WTC11 (cell line): ENCODE data around the gene NDUFA3. TPM values are rescaled to one million over a fixed set of nuclear protein-coding genes. Genes with fewer than 3 reads are reported as not detected.

Experiments
- ATAC-seq: fragments of 200-7000 bp; cut with Tn5 transposase; 2 replicates; pipeline ENCODE4 v1.10.0; 2021; ENCODE audit warnings: mild to moderate bottlenecking, moderate library complexity
- CTCF ChIA-PET: fragments of 300-600 bp; sonication (Branson Sonifier 250); formaldehyde crosslinking; loops from one replicate; lab custom pipeline; 2021; ENCODE audit warnings: antibody characterized with exemption; lab: Charles Lee
- POLR2A ChIA-PET: fragments of 350-600 bp; sonication (Branson Sonifier 250); formaldehyde crosslinking; loops from one replicate; lab custom pipeline; 2021; ENCODE audit warnings: antibody characterized with exemption; lab: Charles Lee
- DNase-seq: peaks from one replicate; pipeline ENCODE4 v3.0.0; 2021; ENCODE audit warnings: low spot score
- H3K27ac Mint-ChIP-seq: 2 replicates; pipeline ENCODE4 v1.8.0; 2021; ENCODE audit warnings: mixed read lengths
- H3K27me3 Mint-ChIP-seq: 2 replicates; pipeline ENCODE4 v1.8.0; 2021; ENCODE audit warnings: low read depth, mild to moderate bottlenecking, moderate library complexity, mixed read lengths
- H3K36me3 Mint-ChIP-seq: 2 replicates; pipeline ENCODE4 v1.8.0; 2021; ENCODE audit warnings: mixed read lengths
- H3K4me1 Mint-ChIP-seq: 2 replicates; pipeline ENCODE4 v1.8.0; 2022; ENCODE audit warnings: mixed read lengths
- H3K4me3 Mint-ChIP-seq: 2 replicates; pipeline ENCODE4 v1.8.0; 2021; ENCODE audit warnings: mild to moderate bottlenecking, moderate library complexity, mixed read lengths
- H3K9me3 Mint-ChIP-seq: 2 replicates; pipeline ENCODE4 v1.8.0; 2021; ENCODE audit warnings: mixed read lengths
- ARID4B ChIP-seq: sonication (generic); formaldehyde crosslinking; IDR thresholded peaks from 2 replicates; pipeline ENCODE4 v1.8.0; 2023; ENCODE audit warnings: missing genetic modification reagents, mild to moderate bottlenecking, borderline replicate concordance
- CBFB ChIP-seq: sonication (generic); formaldehyde crosslinking; IDR thresholded peaks from 2 replicates; pipeline ENCODE4 v1.8.1; 2022; ENCODE audit warnings: mild to moderate bottlenecking, low read depth, missing genetic modification reagents
- GTF2I ChIP-seq: fragments of 250-450 bp; sonication (Bioruptor Pico); conservative IDR thresholded peaks from 2 replicates; pipeline ENCODE4 v1.4.0; 2021; ENCODE audit warnings: mild to moderate bottlenecking
- NR1H2 ChIP-seq: sonication (generic); formaldehyde crosslinking; IDR thresholded peaks from 2 replicates; pipeline ENCODE4 v1.9.0; 2021; ENCODE audit warnings: mild to moderate bottlenecking, moderate library complexity, missing genetic modification reagents
- RELA ChIP-seq: sonication (generic); formaldehyde crosslinking; IDR thresholded peaks from 2 replicates; pipeline ENCODE4 v1.8.1; 2022; ENCODE audit warnings: missing genetic modification reagents, mild to moderate bottlenecking, borderline replicate concordance
- SP1 ChIP-seq: sonication (generic); formaldehyde crosslinking; conservative IDR thresholded peaks from 2 replicates; pipeline ENCODE4 v1.8.1; 2022; ENCODE audit warnings: missing genetic modification reagents
- TP53 ChIP-seq: sonication (generic); formaldehyde crosslinking; IDR thresholded peaks from 2 replicates; pipeline ENCODE4 v1.8.1; 2023; ENCODE audit warnings: mild to moderate bottlenecking, missing genetic modification reagents
- ZNF121 ChIP-seq: sonication (generic); formaldehyde crosslinking; IDR thresholded peaks from 2 replicates; pipeline ENCODE4 v1.8.0; 2023; ENCODE audit warnings: missing genetic modification reagents
- ZNF138 ChIP-seq: sonication (generic); formaldehyde crosslinking; conservative IDR thresholded peaks from 2 replicates; pipeline ENCODE4 v1.8.1; 2022; ENCODE audit warnings: mild to moderate bottlenecking, moderate library complexity, missing genetic modification reagents
- ZNF263 ChIP-seq: sonication (generic); formaldehyde crosslinking; IDR thresholded peaks from 2 replicates; pipeline ENCODE4 v1.8.1; 2022; ENCODE audit warnings: low read depth, mild to moderate bottlenecking, moderate library complexity, missing genetic modification reagents
- ZNF281 ChIP-seq: sonication (generic); formaldehyde crosslinking; IDR thresholded peaks from 2 replicates; pipeline ENCODE4 v1.8.0; 2023; ENCODE audit warnings: mild to moderate bottlenecking, missing genetic modification reagents
- ZNF396 ChIP-seq: fragments of 250-450 bp; sonication (Bioruptor Pico); IDR thresholded peaks from 2 replicates; pipeline ENCODE4 v1.8.0; 2021; ENCODE audit warnings: mild to moderate bottlenecking, moderate library complexity, borderline replicate concordance
- ZNF423 ChIP-seq: fragments of 250-450 bp; sonication (Bioruptor Pico); IDR thresholded peaks from 2 replicates; pipeline ENCODE4 v2.1.2; 2022; ENCODE audit warnings: mild to moderate bottlenecking, moderate library complexity
- total RNA-seq: library from RNA; stranded (reverse); gene quantifications from 3 replicates; pipeline ENCODE4 v1.2.3, GENCODE V29; 2021
- TF ChIP-seq, protein P1 (sequence below): sonication (generic); formaldehyde crosslinking; IDR thresholded peaks from 2 replicates; pipeline ENCODE4 v1.8.1; 2023; ENCODE audit warnings: mild to moderate bottlenecking, missing genetic modification reagents, moderate library complexity
- TF ChIP-seq, protein P2 (sequence below): fragments of 250-450 bp; sonication (Bioruptor Pico); IDR thresholded peaks from 2 replicates; pipeline ENCODE4 v1.9.0; 2021; ENCODE audit warnings: mild to moderate bottlenecking
- TF ChIP-seq, protein P3 (sequence below): sonication (generic); formaldehyde crosslinking; IDR thresholded peaks from 2 replicates; pipeline ENCODE4 v1.8.0; 2022; ENCODE audit warnings: mild to moderate bottlenecking, missing genetic modification reagents
- TF ChIP-seq, protein P4 (sequence below): sonication (generic); formaldehyde crosslinking; IDR thresholded peaks from 2 replicates; pipeline ENCODE4 v1.8.1; 2022; ENCODE audit warnings: low read depth, missing genetic modification reagents, borderline replicate concordance
- TF ChIP-seq, protein P5 (sequence below): sonication (generic); formaldehyde crosslinking; IDR thresholded peaks from 2 replicates; pipeline ENCODE4 v1.8.1; 2022; ENCODE audit warnings: mild to moderate bottlenecking, missing genetic modification reagents, moderate library complexity, borderline replicate concordance

NDUFA3 gene
- total RNA-seq, 1 experiment from 2014 or later: 181 TPM

DNA sequence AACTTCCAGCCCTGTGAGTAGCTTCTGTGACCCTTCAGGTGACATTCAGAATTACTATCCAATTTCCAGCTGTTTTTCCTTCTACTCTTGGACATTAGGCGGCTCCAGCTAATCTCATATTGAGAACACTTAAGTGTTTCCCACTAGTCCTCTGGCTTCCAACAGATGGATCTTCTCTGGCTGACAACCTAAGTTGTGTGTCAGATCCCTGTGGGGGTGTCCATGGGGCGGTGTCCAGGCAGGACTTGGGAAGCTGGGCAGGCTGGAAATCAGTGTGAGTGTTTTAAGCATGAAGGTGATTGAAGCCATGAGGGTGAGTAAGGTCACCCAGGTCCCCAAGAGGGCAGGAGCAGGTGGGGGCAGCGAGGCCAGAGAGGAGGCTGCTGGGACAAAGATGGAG is 45.0 kb downstream of the NDUFA3 start (continued):
- TF ChIP-seq ARID4B (CRISPR knock-in tag): no peak

DNA sequence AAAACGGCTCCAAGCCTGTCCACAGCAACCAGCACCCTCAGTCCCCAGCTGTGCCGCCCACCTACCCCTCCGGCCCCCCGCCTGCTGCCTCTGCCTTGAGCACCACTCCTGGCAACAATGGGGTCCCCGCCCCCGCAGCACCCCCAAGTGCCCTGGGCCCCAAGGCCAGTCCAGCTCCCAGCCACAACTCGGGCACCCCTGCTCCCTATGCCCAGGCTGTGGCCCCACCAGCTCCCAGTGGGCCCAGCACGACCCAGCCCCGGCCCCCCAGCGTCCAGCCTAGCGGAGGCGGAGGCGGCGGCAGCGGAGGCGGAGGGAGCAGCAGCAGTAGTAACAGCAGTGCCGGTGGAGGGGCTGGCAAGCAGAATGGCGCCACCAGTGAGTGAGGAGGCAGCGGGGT is 45.5 kb downstream of the NDUFA3 start:
- ChIA-PET CTCF (interaction anchor here (0.6 kb wide), 1 partner anchor 159 kb away, joined by 3 read pairs; no protein-coding TSS in a partner anchor), POLR2A (interaction anchor here (1.4 kb wide), 1 partner anchor 8 kb away, joined by 3 read pairs; no protein-coding TSS in a partner anchor)
- ATAC-seq (no peak), DNase-seq (no peak)
- H3K4me1 Mint-ChIP-seq: no peaks in the 10 kb centered on the region
- H3K27me3 Mint-ChIP-seq: no peaks in the 10 kb centered on the region; the same call in 1 of the 2 replicates
- H3K36me3 Mint-ChIP-seq: peaks cover 82% of the 10 kb centered on the region
- no peaks in the 10 kb centered on the region for H3K9me3 Mint-ChIP-seq
- no peak overlapping the region for H3K4me3 Mint-ChIP-seq
- no peak overlapping the region for H3K27ac Mint-ChIP-seq
- TF ChIP-seq GTF2I (CRISPR knock-in tag): no peak
- no peak for TF ChIP-seq SP1 (CRISPR knock-in tag)
- no peak for TF ChIP-seq ZNF121 (CRISPR knock-in tag)
- TF ChIP-seq, protein P1, sequence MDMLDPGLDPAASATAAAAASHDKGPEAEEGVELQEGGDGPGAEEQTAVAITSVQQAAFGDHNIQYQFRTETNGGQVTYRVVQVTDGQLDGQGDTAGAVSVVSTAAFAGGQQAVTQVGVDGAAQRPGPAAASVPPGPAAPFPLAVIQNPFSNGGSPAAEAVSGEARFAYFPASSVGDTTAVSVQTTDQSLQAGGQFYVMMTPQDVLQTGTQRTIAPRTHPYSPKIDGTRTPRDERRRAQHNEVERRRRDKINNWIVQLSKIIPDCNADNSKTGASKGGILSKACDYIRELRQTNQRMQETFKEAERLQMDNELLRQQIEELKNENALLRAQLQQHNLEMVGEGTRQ (CRISPR knock-in tag): no peak
- TF ChIP-seq ZNF138 (CRISPR knock-in tag): no peak
- TF ChIP-seq ZNF423: no peak
- TF ChIP-seq, protein P2, sequence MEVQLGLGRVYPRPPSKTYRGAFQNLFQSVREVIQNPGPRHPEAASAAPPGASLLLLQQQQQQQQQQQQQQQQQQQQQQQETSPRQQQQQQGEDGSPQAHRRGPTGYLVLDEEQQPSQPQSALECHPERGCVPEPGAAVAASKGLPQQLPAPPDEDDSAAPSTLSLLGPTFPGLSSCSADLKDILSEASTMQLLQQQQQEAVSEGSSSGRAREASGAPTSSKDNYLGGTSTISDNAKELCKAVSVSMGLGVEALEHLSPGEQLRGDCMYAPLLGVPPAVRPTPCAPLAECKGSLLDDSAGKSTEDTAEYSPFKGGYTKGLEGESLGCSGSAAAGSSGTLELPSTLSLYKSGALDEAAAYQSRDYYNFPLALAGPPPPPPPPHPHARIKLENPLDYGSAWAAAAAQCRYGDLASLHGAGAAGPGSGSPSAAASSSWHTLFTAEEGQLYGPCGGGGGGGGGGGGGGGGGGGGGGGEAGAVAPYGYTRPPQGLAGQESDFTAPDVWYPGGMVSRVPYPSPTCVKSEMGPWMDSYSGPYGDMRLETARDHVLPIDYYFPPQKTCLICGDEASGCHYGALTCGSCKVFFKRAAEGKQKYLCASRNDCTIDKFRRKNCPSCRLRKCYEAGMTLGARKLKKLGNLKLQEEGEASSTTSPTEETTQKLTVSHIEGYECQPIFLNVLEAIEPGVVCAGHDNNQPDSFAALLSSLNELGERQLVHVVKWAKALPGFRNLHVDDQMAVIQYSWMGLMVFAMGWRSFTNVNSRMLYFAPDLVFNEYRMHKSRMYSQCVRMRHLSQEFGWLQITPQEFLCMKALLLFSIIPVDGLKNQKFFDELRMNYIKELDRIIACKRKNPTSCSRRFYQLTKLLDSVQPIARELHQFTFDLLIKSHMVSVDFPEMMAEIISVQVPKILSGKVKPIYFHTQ (CRISPR knock-in tag): no peak
- no peak for TF ChIP-seq ZNF396 (CRISPR knock-in tag)
- no peak for TF ChIP-seq NR1H2 (CRISPR knock-in tag)
- TF ChIP-seq, protein P3, sequence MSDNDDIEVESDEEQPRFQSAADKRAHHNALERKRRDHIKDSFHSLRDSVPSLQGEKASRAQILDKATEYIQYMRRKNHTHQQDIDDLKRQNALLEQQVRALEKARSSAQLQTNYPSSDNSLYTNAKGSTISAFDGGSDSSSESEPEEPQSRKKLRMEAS (CRISPR knock-in tag): no peak
- no peak for TF ChIP-seq TP53 (CRISPR knock-in tag)
- no peak for TF ChIP-seq ZNF263 (CRISPR knock-in tag)

- no peak for ATAC-seq
- no peaks in the 10 kb centered on the region for H3K9me3 Mint-ChIP-seq
- H3K27ac Mint-ChIP-seq: peak overlapping the region; percentile 53; the same call in 1 of the 2 replicates
- peaks cover 79% of the 10 kb centered on the region for H3K36me3 Mint-ChIP-seq
- ChIA-PET POLR2A (interaction anchor here (1.2 to 2.8 kb wide), 2 partner anchors 10 to 12 kb away, joined by 3 to 11 read pairs; partner anchors contain the start of genes CNOT3 and LENG1), CTCF (no interaction called here)
- no peak for DNase-seq
- H3K4me1 Mint-ChIP-seq: no peaks in the 10 kb centered on the region
- no peaks in the 10 kb centered on the region; the same call in 1 of the 2 replicates for H3K27me3 Mint-ChIP-seq
- no peak overlapping the region for H3K4me3 Mint-ChIP-seq
- TF ChIP-seq, protein P4, sequence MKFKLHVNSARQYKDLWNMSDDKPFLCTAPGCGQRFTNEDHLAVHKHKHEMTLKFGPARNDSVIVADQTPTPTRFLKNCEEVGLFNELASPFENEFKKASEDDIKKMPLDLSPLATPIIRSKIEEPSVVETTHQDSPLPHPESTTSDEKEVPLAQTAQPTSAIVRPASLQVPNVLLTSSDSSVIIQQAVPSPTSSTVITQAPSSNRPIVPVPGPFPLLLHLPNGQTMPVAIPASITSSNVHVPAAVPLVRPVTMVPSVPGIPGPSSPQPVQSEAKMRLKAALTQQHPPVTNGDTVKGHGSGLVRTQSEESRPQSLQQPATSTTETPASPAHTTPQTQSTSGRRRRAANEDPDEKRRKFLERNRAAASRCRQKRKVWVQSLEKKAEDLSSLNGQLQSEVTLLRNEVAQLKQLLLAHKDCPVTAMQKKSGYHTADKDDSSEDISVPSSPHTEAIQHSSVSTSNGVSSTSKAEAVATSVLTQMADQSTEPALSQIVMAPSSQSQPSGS: no peak
- TF ChIP-seq CBFB (CRISPR knock-in tag): no peak
- TF ChIP-seq ZNF281 (CRISPR knock-in tag): no peak
- TF ChIP-seq RELA (CRISPR knock-in tag): no peak
- TF ChIP-seq, protein P5, sequence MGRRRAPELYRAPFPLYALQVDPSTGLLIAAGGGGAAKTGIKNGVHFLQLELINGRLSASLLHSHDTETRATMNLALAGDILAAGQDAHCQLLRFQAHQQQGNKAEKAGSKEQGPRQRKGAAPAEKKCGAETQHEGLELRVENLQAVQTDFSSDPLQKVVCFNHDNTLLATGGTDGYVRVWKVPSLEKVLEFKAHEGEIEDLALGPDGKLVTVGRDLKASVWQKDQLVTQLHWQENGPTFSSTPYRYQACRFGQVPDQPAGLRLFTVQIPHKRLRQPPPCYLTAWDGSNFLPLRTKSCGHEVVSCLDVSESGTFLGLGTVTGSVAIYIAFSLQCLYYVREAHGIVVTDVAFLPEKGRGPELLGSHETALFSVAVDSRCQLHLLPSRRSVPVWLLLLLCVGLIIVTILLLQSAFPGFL: no peak
Observed at GRCh38 chr19:54149021-54149812, 46.6 kb downstream of the NDUFA3 start.
